Hippocampal formation (tissue), 2 donors: Measurements from ENCODE around the gene RPL35.
A peak's percentile ranks its signal among the peaks of the same experiment; 100 is the strongest.

Experiments
- DNase-seq, 2 donors: peaks; one replicate each; lab custom pipeline; 2025; lab: John Stamatoyannopoulos, UW

The RPL35 gene

GRCh38 chr9:124877021-124877782, 15.4 kb upstream of the RPL35 start:
- DNase-seq = no peak

GRCh38 chr9:124875501-124875900, 13.7 kb upstream of the RPL35 start:
- DNase-seq = no peak

DNA sequence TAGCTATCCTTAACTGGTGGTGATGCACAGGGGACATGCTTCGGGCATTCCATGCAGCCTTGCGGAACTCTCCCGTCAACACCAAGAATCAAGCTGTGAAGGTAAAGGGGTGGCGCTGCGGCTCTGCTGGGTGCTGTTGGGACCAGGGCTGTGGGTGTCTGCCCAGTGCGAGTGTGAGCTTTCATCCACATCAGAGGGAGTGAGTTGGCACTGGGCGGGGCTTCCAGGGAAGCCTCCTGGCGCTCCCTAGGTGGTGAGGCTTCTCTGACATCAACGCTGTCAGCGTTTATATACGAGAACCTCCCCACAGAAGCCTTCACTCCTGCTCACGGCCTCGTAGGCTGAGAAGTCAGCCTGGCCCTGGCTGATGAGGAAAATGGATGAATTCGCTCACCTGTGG, 11.9 kb upstream of the RPL35 start:
- no peak for DNase-seq

- DNase-seq = no peak
Measured at GRCh38 chr9:124871156-124871561, 9.4 kb upstream of the RPL35 start.

DNA sequence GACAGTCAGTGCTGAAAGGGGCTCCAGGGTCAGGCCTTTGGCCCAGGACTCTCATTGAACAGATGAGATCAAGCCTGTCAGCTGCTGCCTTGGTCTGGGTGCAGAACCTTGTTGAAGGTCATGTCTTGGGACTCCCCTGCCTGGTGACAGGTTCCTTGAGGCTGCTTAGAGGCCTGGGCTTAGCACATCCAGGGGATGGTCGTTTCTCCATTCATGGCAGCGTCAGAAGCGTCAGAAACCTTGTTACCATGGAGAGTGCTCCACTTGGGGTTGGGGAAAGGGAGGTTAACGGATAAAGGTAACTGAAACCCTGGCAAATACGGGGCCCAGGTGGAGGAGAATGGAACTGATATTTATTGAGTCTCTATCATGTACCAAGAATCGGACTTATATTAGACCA, 9.0 kb upstream of the RPL35 start:
- no peak for DNase-seq

GRCh38 chr9:124869986-124870560, 8.3 kb upstream of the RPL35 start:
- DNase-seq = no peak

GRCh38 chr9:124869466-124869985, 7.8 kb upstream of the RPL35 start:
- DNase-seq = no peak

DNA sequence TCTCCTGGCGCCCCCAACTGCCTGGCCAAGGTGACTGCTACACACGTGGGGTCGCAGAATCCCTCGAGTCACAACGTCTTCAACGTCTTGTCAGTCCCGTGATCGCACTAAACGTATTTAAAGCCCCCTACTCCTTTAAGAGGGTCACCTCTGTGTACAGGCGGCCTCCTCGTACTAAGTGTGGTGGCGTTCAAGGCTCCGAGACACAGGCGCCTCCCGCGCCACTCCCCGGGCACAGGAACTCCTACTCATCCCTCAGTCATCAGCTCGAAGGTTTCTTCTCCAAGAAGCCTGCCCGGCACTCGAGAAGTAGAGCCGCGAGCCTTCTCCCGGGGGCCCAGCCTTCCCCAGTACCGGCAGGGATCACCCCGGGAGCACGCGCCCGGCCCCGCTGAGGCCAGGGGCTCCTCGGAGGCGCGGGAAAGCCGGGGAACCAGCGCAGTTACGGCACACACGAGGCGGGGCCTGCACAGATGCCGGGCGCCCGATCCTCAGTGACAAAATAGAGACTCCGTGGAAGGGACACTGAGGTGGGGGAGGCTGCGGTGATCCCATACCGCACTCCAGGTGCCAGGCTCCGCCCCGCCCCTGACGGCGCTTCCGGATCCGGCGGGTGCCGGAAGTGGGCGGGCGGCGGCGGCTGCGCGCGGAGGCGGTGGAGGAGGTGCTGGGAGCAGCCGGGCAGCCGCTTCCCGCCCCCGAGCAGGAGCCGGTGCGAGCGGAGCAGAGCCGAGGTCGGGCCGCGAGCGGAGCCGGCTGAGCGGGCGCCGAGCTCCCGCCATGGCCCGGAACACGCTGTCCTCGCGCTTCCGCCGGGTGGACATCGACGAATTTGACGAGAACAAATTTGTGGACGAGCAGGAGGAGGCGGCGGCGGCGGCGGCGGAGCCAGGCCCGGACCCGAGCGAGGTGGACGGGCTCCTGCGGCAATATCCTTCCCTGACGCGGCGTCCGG, 7.0 kb upstream of the RPL35 start:
- peak; percentile 74 to 79 for DNase-seq

DNA sequence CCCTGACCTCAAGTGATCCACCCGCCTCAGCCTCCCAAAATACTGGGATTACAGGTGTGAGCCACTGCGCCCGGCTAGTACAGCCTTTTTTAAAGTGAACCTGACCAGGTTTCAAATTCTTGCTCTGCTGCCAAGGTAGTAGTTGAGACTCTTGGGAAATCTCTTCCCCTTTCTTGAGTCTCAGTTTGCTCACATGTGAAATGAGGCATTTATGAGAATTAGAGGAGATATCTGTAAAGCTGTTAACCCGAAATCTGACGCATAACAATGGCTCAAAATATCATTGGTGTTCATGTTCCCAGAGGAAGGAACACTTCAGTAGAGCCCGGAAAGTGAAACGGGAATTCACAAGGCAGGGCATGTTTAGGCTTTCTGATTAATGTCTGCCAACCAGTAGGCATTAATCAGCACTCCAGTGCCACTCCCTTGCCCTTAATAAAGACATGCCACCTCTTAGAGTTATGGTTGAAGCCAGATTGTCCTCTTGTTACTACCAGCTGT, 1.7 kb upstream of the RPL35 start:
- no peak for DNase-seq

- DNase-seq = no peak
Measured at GRCh38 chr9:124860582-124861341, 995 bp downstream of the RPL35 start.

- no peak for DNase-seq
Measured at GRCh38 chr9:124859803-124860581, 1.8 kb downstream of the RPL35 start.

GRCh38 chr9:124858330-124859046, 3.3 kb downstream of the RPL35 start:
- no peak for DNase-seq

DNA sequence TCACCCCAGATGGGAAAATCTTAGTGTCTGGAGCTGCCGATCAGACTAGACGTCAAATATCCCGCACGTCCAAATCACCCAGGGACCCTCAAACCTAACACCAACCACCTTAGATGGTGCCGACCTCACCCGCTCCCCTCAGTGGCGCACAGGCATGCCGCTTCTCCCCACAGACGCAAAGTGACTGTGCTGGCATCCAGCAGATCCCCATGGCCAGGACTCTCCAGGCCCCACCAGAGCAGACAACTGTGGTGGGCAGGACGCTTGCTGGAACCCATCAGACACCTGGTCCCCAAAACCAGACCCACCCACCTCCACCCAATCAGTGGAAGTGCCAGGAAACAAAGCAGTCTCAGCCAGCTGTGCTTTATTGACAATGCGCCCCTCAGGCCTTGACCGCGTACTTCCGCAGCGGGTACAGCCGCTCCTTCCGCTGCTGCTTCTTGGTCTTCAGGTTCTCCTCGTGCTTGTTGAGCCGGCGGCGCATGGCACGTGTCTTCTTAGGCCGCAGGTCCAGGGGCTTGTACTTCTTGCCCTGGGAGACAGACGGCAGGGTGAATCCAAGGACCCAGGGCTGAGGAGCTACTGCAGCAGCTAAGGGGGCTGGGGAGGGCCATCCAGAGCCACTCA, 4.1 kb downstream of the RPL35 start:
- DNase-seq = no peak

DNA sequence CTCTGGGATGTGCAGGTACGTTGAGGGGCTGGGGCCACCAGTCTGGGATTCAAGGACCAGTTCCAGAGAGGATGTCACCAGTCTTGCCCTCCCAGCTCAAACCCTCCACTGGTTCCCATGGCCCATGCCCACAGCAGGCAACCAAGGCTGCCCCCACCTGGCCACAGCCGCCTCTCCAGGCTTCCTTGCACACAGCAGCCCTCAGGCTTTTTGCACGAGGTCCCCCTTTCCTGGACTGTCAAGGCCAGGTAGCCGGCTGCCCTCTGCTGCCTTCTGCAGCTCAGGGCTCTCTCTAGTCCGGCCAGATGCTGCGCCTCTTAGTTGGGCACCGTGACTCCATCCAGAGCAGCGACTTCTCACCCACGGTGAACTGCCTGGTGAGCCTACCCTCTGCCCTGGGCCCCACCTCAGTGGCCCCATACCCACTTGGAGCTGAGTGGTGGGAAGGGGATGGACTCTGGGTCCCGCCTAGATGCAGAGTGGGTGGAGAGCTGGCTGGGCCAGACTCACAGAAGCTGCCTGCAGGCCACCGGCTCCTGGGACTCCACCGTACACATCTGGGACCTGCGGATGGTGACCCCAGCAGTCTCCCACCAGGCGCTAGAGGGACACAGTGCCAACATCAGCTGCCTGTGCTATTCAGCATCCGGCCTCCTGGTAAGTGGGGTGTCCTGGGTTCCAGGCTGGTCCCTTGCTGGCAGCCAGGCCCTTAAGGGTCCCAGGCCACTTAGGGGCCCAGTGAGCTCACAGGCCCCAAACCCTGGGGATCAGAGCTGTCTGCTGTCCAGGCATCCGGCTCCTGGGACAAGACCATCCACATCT, 5.6 kb downstream of the RPL35 start:
- no peak for DNase-seq

DNA sequence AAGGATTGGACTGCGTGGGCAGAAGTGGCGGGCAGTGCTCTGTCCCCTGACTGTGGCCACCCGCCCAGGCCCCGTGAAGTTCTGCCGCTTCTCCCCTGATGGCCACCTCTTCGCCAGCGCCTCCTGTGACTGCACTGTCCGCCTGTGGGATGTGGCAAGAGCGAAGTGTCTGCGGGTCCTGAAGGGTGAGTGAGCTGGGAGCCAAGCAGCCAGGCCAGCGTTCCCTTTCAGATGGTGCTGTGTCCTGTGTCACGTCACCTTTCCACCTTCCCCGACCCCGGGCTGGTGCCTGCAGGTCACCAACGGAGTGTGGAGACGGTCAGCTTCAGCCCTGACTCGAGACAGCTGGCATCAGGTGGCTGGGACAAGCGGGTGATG, 6.2 kb downstream of the RPL35 start:
- DNase-seq = no peak

DNA sequence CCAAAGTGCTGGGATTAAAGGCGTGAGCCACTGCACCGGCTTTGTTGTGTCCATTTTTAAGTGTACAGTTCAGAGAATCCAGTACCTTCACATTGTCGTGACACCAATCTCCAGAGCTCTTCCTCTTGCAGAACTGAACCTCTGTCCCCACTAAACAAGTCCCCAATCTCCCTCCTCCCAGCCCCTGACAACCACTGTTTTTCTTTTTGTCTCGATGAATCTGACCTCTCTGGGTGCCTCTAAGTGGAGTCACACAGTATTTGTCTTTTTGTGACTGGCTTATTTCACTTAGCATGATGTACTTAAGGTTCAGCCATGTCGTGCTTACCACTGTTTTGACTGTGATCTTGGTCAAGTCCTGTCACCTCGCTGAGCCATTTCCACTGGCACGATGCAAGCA, 6.9 kb downstream of the RPL35 start:
- DNase-seq = no peak

DNA sequence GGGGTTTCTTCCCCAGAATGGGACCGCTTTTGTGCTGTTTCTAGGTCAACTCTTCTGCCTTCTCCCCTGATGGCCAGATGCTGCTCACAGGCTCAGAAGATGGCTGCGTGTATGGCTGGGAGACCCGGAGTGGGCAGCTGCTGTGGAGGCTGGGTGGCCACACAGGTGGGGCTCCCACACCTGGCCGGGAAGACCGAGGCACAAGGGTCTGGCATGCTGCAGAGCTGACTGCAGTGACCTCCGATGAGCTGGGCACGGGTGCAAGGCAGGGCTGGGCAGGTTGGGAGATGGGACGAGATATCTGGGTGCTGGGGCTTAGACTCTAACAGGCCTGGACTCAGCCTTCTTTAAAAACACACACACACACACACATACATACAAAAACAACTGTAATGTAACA, 7.6 kb downstream of the RPL35 start:
- DNase-seq = no peak

DNA sequence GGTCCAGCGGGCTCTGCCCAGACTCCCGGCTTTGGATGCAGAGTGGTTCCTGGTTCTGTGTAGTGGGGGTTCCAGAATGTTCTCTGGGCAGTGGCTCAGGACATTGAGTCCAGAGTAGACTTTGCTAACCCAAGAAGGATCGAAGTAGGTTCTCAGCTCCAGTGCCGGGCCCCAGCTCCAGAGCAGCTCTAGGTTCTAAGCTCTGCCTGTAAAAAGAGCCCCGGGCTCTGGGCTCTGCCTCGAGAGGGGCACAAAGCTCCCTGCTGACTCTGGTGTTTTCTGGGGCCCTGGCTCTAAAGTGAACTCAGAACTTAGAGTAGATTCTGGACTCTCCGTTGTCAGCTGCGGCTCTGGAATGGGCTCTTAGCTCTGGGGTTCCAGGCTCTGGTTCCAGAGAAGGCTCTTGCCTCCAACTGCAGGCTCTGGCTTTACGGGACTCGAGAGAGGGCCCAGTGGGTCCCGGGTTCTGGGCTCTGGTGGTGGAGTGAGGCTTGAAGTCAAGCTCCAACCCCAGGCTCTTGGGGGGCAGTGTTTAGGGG, 8.1 kb downstream of the RPL35 start:
- no peak for DNase-seq
